G401 (cell line): ENCODE data around the gene LONP1. TPM values are rescaled to one million over a fixed set of nuclear protein-coding genes. Genes with fewer than 3 reads are reported as not detected.
"Not testable (repeated sequence)": the region's sequence is repeated elsewhere in the genome, so short reads cannot be mapped to it uniquely, and the experiment has no call there.

ENCODE experiments used
- DNase-seq: peaks from one replicate; pipeline ENCODE4 v3.0.0-alpha.2; 2015; ENCODE audit warnings: low spot score
- in situ Hi-C: cut with HindIII; loops from 2 replicates; pipeline ENCODE4 v1.10.0; 2016; ENCODE audit warnings: low sequenced_read_pairs, mixed read lengths
- total RNA-seq: library from RNA; depleted of rRNA; stranded (reverse); fragments of >200 nt; shearing (Covaris generic); gene quantifications from 2 replicates; pipeline ENCODE4 v1.2.3, GENCODE V29; 2014

LONP1 gene
- total RNA-seq, 1 experiment from 2014 or later, result 240 TPM

- no peak for DNase-seq
- in situ Hi-C loops, result no loop called here
These were observed 24.8 kb downstream of the LONP1 start for GRCh38 chr19:5694956-5695648.

DNA sequence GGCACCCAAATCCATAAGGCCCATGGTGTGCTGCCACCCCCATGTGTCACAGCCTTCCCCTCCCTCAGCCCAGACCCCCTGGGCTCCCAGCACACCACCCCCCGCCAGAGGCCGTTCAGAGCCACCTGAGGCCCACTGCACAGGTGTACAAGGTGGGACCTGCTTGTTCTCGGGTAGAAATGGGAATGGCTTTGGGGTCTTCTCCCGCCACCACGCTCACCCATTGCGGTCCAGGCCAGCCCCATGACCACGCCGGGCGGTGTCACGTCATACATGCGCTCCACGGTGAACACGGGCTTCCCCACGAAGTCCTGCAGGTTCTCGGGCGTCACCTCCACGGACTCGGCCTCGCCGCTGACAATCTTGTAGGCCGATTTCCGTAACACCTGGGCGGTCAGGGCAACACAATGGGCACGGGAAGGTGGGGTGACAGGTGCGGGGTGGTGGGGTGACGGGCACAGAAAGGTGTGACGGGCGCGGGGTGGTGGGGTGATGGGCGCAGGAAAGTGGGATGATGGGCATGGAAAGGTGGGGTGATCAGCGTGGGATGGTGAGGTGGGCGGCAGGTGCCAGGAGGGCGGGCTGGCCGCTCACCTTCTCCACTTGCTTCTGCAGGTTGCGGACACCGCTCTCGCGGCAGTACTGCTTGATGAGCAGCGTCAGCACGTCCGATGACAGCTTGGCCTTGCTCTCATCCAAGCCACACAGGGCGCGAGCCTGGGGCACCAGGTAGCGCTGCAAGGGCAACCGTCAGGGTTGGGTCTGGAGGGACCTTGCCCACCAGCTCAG is 25.6 kb downstream of the LONP1 start:
- in situ Hi-C loops, result no loop called here
- DNase-seq, result no peak

DNA sequence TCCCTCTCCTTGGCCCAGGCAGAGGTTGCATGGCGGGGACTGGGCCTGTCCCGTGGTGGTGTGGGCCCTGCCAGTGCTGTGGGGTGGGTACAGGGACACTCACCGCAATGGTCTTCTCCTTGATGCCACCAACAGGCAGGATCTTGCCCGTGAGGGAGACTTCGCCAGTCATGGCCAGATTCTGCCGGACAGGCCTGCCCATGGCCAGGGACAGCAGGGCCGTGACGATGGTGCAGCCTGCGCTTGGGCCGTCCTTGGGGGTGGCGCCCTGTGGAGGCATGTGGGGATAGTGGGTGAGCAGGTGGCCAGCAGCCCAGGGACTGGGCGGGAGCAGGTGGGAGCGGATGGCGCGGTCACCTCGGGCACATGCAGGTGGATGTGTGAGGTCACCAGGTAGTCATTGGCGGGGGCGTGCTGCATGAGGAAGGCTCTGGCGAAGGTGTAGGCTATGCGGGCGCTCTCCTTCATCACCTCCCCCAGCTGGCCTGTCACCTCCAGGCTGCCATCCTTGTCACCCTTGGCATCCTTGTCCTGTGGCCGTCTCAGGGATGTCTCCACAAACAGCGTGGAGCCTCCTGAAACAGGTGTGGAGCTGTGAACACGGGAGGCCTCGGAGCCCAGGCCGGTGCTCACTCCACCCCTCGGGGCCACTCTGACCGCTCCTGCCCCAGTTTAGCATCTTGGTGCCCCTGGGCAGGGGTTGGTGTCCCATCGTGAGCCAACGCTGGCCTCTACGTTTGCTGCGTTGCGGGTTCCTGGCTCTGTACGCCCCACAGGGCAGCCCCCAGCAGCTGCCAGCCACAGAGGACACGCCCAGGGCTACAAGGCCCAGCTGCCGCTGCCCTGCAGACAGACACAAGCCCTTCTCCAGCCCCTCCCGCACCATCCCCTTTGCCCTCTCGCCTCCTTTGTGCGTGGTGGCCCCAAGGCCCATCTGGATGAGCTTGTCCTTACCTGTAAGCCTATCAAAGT is 26.5 kb downstream of the LONP1 start:
- DNase-seq, result no peak
- in situ Hi-C loops, result no loop called here

- in situ Hi-C loops, result no loop called here
- no peak for DNase-seq
These were observed 27.2 kb downstream of the LONP1 start for GRCh38 chr19:5692723-5693194.

GRCh38 chr19:5691822-5692722 is 27.9 kb downstream of the LONP1 start:
- in situ Hi-C loops, result no loop called here
- peak; percentile 46 for DNase-seq

GRCh38 chr19:5690955-5691821 is 28.8 kb downstream of the LONP1 start:
- in situ Hi-C loops, result no loop called here
- peak; percentile 46 for DNase-seq

DNA sequence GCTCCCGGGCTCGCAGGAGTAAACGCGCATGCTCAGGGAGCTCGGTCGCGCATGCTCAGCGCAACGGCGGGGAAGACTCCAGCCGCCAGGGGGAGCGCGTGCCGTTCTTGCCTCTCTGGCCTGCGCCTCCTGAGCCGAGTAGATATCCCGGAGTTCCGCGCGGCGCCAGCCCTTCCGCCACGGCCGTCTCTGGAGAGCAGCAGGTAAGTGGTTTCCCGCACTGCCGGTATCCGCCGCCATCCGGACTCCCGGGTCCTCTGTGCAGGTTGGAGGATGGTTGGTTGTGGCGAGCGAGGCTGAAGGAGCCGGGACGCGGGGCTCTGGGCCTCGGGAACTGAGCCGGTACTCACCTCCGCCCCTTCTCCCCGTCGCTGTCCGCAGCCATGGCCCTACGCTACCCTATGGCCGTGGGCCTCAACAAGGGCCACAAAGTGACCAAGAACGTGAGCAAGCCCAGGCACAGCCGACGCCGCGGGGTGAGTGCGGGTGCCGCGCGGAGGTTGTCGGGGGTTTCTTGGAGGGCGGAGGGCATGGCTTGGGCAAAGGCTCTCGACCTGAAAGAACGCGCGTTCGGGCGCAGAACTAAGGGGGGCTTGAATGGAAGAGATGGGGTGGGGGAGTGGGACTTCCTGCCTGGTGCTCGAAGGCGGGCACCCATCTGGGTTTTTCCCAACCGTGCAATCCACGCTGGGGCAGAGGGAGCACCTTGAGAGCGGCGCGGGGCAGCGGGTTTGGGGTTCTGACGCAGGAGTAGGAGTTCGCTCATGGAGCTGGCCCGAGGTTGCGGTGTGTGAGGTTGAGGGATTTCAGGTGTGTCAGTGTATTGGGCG is 29.6 kb downstream of the LONP1 start, which contains the start of gene RPL36:
RPL36 (plus strand) TSS at position 171 of the 830 bp plus-strand sequence; CDS start at position 384, 213 bp downstream.
- DNase-seq, result peak; percentile 93
- in situ Hi-C loops, result no loop called here

- in situ Hi-C loops, DNase-seq: not testable (repeated sequence)
These were observed 31.6 kb downstream of the LONP1 start for GRCh38 chr19:5688262-5688881.

- no peak for DNase-seq
- in situ Hi-C loops, result no loop called here
These were observed 32.4 kb downstream of the LONP1 start for GRCh38 chr19:5687360-5688198.

GRCh38 chr19:5686647-5687359 is 33.1 kb downstream of the LONP1 start:
- DNase-seq, result peak; percentile 86
- in situ Hi-C loops, result no loop called here

DNA sequence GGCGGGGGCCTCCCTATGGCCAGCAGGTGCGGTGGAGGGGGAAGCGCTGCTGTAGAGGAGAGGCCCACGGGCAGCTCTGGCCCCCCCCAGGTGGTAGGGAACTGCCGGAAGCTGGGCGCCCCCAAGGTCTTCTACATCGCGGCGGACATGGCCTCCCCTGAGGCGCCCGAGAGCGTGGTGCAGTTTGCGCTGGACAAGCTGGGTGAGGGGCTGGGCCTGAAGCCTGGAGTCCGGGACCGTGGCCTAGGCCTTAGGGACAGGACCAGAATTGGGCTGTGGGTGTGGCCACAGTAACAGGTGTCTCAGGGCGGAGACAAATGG is 33.7 kb downstream of the LONP1 start:
- in situ Hi-C loops, result no loop called here
- no peak for DNase-seq

GRCh38 chr19:5684694-5685430 is 35.1 kb downstream of the LONP1 start:
- in situ Hi-C loops, result no loop called here
- DNase-seq, result no peak

GRCh38 chr19:5683177-5683886 is 36.6 kb downstream of the LONP1 start:
- DNase-seq, result no peak
- in situ Hi-C loops, result no loop called here

DNA sequence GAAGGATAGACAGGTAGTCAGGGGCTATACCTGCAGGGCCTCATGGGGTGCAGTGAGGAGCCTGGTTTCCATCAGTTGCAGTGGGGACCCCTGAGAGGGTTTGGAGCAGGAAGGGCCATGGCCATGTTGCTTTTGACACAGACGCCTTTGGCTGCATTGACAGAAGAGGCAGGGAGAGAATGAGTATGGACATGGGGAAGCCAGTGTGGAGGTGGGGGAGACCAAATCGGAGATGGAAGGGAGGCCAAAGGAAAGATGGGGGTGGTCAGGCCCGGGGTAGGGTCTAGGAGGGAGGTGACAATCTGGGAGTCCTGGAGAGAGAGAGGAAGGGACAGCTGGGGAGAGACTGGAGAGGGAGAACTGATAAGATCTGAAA is 37.9 kb downstream of the LONP1 start:
- DNase-seq, result no peak
- in situ Hi-C loops, result no loop called here
